Measurements from ENCODE around the gene RXRA.

Gene RXRA

DNA sequence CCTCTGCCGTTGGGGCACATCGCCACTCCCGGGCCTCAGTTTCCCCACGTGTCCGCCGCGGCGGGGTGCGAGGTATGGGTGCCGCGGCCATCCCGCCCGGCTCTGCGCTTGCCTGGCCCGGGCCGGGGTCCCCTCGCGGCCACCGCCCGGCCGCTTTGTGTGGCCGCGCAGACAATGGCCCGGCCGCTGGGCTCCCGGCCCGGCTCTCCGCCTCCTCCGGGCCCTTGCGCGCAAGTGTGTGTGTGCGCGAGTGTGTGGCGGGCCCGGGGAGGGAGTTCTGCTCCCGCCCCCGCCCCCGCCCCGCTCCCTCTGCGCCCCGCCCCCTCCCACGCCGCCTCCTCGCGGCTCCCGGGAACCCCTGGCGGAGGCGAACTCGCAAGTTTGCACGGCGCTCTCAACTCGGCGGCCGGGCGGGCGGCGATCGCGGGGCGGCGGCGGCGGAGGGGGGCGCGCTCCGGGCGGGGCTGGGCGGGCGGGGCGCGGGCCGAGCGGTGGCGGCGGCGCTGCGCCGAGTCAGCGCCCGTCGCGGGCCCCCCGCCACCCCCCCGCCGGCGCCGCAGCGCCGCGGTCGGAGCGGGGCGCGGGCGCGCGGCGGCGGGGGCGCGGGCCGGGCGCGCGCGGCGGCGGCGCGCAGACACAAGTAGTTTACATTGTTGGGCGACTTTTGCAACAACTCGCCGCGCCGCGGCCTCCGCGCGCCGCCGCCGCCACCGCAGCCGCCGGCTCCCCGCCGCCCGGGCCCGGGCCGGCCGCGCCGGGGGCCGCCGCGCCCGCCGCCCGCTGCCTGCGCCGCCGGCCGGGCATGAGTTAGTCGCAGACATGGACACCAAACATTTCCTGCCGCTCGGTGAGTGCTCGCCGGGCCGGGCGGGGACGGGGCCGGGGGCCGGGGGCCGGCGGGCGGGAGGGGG lies at the start of gene RXRA:
Gene RXRA, plus strand, starts transcription at position 643 of the 911 bp plus-strand sequence. Its CDS starts 177 bp downstream, at position 820.
- peak; percentile 89 for DNase-seq (ENCODE audit: low spot score)

DNA sequence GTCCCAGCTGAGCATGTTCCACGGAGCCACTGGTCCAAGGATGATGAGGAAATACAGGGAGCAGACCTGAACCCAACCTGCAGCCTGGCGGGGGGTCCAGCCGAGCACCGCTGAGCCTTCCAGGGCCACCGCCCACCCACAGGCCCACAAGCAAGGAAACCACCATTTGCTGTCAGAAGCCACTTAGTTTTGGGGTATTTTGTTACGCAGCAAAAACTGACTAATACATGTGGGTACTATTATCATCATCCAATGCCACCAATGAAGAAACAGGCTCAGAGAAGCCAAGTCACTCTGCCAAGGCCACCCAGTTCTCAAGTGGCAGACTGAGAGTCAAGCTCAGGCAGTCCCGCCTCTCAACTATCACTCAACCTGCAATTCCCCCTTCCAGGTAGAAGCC lies 48.0 kb upstream of the RXRA start:
- no peak for DNase-seq (ENCODE audit: low spot score)

DNA sequence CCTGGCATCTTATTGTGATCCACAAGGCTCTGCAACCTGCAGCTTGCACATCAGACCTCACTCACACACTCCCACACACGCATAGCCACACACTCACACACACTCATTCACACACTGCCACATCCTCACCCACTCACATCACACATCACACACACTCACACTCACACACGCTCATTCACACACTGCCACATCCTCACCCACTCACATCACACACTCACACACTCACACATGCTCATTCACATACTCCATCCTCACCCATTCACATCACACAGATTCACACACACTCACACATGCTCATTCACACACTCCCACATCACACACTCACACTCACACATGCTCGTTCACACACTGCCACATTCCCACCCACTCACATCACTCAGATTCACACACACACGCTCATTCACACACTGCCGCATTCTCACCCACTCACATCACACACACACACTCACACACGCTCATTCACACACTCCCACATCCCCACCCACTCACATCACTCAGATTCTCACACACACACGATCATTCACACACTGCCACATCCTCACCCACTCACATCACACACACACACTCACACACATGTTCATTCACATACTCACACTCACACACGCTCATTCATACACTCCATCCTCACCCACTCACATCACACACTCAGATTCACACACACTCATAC lies 47.1 kb upstream of the RXRA start:
- no peak for DNase-seq (ENCODE audit: low spot score)

DNA sequence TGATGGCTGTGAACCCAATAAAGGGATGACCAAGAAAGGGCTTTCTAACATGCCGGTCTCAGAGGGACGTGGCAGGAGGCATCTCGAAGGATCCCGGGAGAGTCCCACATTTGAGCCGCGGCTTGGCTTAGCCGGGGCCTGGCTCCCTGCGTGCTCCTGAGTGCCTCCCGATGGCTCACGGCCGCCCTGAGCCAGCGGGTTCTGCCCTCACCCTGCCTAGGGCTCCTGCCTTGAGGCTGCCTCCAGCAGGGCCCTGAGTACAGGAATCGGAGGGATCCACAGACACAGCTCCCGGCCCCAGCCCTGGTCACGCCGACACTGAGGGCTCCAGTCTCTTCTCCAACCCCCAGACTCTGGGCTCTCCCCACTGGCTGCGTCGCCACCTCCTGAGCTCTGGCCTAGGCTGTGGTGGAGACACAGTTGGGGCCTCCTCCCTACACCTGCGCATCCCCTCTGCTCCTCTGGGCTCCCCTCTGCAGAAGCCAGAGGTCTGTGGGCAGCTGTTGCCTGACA lies 44.1 kb upstream of the RXRA start:
- no peak for DNase-seq (ENCODE audit: low spot score)

DNA sequence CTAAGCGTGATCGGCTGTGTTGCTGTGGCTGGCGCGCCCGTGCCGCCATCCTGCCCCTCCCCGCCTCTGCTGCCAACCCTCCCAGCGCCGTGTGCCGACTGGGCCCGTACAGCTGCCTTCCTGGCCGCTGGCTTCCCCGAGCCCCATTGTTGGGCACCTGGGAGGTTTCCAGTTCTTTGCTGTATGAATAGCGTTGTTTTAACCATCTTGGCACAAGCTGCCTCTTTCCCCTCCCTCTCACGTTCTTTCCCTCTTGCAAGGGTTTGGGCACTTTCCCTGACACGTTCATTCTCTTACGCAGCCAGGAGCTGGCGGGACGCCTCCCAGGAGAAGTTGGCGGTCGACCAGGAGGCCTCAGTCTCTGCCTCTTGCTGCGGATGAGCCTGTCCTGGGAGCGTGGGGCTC lies 43.1 kb upstream of the RXRA start:
- DNase-seq (ENCODE audit: low spot score), result no peak

DNA sequence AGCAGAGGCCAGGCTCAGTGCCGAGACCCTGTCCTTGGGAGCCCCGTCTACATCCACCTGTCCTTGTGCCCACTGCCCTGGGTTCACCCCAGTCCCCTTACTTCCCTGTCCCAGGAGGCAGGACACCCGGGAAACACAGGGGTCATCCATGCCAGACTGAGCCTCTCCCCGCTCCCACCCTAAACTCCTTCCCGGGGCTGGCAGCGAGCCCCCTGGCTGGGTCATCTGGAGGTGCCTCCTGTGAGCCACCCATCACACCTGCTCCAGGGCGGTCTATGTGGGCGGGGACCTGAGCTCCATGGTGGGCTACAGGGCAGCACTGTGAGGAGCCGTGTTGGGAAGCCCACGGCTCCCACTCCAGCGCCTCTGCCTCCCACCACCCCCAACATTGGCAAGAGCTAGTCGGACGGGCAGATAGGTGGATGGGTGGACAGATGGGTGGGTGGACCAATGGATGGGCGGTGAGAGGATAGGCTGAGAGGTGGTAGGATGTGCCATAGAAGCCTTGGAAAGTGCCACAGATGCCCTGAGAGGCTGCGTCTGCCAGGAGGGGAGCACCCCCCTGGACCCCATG lies 42.5 kb upstream of the RXRA start:
- no peak for DNase-seq (ENCODE audit: low spot score)

DNA sequence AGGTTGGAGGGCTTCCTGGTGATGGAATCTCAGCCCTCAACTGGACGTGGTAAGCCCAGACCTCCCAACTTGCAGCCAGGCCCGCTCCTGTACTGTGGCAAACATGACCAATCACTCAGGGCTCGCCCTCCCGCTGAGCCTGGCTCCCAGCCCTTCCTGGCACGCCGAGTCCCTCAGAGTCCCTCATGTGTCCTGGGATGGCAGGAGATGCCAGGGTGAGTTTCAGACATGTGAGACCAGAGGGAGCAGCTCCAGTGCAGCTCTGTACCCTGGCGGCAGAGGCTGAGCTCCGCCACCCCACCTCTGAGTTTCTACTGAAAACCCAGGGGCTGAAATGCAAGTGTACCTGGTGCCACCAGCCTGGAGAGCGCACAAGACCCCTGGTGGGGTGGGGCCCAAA lies 42.0 kb upstream of the RXRA start:
- no peak for DNase-seq (ENCODE audit: low spot score)

DNA sequence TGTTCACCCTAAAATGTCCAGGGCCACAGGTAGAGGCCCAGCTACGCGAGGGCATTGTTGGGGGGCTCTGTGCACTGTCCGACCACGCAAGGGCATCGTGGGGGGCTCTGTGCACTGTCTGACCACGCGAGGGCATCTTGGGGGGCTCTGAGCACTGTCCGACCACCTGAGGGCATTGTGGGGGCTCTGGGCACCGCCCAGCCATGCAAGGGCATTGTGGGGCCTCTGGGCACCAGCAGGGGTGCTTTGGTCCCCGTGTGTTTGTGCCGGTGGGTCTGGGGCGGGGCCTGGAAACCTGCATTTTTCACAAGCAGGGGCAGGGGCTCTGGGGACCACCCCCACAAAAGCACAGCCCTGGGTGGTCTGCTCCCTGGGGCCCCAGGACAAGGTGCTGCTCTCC lies 41.5 kb upstream of the RXRA start:
- no peak for DNase-seq (ENCODE audit: low spot score)

DNA sequence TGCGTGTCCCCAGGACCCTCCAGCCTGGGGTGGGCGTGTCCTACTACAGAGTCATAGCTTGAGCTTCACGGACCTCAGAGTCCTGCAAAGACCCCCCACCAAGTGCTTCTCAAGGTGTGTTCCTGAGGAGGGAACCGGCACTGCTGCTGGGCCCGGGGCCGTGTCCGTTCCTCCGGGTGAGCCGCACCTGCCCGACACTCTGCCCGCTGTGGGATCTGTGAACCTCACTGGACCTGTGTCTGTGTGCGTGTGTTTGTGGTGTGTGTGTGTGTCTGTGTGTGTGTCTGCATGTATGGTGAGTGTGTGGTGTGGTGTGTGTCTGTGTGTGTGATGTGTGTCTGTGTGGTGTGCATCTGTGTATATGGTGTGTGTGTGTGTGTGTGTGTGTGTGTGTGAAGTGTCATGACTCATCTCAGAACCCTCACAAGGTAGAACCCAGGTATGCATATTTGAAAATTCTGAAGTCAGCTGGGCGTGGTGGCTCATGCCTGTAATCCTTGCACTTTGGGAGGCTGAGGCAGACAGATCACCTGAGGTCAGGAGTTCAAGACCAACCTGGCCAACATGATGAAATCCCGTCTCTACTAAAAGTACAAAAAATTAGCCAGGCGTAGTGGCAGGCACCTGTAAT lies 40.9 kb upstream of the RXRA start:
- no peak for DNase-seq (ENCODE audit: low spot score)

DNA sequence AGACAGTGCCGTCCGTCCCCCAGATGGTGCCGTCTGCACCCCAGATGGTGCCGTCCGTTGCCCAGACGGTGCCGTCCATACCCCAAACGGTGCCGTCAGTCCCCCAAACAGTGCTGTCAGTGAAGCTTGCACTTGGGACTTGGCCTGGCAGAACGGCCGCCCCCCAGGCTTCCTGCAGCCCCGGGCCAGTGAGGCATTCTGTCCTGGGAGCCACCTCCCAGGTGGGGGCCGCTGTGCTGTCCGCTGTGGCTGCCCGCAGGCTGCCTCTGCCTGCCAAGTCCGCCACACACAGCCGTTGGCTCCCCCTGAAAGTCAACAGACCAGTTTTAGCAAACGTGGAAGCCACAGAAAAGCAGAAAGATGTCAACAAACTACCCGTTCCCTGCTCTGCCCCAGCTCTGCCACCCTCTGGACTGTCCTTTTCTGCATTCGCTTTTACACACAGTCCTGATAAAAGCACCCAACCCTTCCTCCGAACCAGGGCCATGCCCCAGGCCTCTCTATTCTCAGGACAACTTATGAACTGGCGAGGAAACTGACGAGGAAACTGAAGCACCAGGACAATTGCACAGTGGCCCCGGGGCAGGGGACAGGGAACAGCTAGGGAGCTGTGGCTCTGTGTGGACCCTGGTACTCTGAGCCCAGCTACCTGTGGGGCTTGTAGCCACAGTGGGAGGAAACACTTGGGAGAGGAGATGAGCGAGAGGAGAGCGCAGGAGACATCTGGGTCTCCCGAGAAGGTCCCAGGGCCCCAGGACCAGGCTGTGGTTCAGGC lies 39.6 kb upstream of the RXRA start:
- DNase-seq (ENCODE audit: low spot score), result no peak

DNA sequence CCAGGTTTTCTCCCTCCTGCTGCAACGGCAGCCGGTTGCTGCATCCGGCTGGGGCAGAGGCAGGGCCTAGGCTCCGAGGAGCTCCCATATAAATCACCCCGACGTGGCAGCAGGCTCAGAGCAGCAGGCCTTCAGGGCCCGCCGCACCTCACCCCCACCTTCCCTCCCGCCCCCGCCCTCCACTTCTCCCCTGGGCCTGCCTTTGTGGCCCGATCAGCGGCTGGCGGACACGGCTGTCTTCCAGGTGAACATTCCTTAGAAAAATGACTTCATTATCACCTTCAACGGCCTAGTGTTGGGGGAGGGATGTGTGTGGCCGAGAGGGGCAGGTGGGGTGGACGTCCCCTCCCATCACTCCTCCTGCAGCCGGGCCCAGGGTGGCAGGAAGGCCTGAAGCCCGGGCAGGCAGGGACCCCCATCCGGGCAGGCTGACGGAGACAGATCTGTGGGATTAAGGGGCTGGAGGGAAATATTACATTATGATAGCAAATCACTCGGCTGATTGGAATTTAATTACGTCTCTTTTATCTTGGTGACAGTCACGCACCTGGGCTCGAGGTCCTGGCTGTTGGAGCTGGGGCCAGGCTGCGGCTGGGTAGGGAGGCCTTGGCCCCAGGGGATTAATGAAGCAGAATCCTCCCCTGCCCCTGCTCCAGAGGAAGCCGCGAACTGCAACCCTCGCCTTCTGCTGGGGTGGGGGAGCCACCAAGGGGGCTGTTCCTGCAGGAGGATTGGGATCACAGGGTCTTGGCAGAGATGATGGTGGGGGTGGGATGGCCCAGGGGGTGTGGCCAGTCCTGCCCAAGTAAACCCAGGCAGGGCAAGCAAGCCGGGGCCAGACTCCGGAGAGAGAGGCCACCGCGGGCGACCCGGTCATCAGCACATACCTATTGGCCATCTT lies 38.4 kb upstream of the RXRA start:
- no peak for DNase-seq (ENCODE audit: low spot score)

DNA sequence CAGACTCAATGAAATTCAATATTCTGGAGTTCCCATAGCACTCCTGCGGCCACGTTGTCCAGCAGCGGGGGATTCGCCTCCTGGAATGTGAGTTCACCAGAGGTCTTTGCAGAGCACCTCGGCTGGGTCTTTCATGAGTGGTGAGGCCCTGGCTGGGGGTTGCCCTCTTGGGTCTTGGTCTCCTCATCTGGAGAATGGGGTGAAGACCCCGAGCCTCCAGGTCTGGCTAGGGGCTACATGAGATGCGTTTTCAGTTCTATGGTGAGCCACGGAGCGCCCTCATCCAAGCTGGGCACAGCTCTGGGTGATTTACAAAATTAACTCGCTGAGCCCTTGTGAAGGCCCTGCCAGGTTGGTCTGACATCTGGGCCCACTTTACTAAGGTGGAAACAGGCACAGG lies 37.5 kb upstream of the RXRA start:
- DNase-seq (ENCODE audit: low spot score), result no peak

DNA sequence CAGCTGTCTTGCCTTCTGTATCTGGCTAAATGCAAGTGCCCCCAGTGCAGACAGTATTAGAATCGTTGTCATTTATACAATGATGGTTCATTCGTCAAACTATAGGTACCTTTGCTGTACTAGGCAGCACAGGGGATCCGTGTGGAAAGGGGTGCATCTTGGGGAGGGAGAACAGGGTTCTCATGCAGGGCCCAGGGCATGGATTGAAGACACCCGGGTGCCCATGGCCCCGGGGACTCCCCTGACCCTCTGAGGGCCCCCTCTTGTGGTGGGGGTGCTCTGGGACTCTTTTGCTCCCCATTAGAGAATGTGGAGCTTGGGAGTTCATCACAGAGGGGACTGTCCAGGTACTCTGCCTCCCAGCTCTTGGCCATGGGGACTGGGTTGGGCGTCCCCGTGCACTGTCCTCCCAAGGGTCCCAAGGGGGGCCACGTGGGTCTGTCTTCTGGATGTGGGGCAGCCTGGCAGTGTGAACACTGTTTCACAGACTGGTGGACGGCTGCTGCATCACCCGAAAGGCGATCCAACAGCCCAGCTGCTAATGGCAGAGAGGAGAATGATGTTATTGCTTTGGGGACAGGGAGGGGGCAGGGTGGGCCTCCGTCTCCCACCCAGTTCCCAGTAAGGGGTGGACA lies 36.9 kb upstream of the RXRA start:
- DNase-seq (ENCODE audit: low spot score), result no peak

DNA sequence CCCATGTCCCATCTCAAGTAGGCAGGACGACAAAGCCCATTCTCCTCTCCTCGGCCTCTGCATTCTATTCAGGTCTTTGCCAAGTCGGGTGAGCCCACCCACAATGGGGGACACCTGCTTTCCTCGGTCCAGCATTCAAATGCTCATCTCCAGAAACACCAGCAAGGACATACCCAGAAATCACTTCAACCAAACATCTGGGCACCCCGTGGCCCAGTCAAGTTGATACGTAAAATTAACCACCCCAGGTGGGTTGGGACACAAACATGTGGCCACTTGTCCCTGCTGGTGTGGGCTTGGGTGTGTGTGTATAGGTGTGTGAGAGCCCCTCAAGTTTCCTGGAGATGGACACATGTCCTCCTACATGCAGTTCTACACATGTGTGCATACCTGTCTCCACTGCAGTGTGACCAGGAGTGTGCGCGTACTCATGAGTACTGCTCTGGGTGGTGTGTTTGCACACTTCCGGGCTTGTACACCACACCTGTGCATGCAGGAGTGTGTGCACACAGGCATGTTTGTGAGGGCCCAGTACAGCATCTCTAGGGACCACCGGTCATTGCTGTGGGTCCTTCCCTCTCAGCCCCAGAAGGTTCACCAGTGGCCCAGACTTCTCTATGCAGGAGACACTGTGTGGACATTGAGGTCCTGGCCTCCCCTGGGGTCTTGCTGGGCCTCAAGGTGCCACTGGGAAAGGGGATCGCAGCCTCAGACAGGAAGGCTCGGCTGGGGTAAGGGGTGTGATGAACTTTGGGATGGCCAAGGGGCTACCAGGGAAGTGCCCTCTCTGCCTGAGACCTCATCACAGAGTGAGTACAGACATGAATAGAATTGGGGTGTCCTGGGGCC lies 35.4 kb upstream of the RXRA start:
- DNase-seq (ENCODE audit: low spot score), result no peak

DNA sequence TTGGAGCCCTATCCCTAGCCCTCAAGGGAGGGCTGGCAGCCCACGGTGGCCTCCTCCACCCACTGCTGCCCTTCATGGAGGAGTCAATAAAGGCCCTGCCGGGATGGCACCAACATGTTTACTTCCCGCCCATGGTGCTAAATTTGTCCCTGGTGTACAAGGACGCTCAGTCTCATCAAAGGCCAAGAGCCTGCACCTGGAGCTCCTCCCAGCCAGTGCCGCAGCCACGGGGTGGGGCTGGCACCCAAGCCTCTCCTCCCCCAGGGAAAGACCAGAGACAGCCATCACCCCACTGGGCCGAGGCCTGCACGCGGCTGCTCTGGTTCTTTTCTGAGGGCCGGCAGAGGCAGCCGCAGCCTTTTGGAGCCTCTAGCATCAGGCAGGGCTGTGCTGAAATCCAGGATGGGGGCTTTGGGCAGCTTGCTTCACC lies 34.8 kb upstream of the RXRA start:
- no peak for DNase-seq (ENCODE audit: low spot score)

DNA sequence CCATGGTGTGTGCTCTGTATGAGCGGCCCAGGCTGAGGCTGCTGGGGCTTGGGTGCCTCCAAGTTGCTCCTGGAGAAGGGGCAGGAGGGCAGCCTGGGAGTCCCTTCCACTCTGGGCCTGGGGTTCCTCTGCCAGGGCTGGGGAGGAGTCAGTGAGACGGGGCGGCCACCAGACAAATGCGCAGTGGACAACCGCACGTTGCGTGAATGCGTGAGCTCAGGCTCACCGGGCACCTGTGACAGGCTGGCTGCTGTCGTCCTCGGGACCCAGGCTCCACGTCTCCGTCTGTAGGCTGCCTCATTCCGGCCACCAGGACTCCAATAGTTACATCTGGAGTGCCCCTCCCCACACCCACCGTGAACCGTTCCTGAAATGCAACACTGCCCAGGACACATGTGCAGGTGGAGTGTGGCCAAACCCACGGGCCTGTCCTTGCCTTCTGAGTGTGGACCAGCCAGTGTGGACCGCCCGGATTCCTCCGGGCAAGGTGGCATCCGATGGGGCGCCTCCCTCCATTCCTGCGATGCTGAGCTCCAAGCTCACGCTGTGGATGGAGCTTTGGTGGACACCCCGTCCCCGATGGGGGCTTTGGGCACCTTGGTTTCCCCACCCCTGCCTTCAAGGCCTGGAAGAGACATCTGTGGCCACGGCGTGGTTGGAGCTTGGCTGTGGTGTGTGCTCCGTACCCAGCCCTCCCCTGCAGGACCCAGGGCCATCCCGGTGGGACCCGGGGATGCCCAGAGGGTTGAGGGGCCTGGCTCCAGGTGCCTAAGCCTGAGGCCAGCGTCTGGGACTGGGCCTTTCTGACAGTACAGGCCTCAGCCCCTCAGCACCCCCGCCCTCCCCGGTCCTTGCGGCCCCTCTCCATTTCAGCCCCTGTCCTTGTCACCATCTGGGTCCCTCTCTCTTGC lies 34.0 kb upstream of the RXRA start:
- no peak for DNase-seq (ENCODE audit: low spot score)

DNA sequence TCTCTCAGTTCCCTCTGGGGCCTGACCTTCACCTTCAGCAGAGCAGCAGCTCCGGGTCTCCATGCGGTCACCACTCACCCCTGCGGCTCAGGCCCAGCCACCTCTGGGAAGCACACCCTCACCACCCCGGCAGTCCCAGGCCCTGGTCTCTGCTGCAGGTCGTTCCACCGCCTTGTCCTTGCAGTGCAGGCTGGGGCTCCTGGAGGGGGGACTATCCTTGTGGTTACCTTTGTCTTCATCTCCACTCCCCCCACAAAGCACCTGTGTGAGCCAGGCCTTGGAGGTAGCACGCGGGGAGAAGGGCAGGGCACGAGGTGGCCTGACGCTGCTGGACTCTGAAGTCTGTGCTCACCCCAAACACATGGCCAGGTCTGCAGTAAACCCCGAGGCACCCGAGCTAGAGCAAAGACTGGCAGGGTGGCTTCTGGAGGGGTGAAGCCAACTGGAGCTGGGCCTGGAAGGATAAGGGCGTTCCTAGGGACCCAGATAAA lies 33.2 kb upstream of the RXRA start:
- no peak for DNase-seq (ENCODE audit: low spot score)

DNA sequence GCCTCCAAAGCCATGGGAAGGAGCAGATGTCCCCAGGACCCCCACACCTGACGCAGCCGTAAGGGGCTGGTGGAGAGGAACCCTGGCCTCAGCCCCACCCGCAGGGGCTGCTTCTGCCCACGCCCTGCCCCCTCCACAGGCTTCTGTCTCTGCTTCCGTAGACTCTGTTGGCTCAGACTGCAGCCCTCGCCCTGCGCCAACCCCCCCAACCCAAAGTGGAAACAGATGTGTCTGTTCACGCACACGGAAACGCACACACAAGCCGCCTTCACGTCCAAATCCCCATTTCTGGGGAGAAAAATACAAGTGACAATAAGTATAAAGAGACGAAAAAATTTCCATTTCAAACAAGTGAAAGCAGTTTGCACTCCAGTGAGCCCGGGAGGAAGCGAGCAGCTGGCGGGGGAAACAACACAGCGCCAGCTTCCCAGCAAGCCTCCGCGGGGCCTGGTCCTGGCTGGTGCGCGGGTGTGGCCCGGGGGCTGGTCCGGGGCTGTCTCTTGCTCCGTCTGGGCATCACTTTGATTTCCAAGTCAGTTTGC lies 32.6 kb upstream of the RXRA start:
- no peak for DNase-seq (ENCODE audit: low spot score)
